Kidney tubule cell (primary cell): ENCODE measurements around the gene MUC16.

Experiments
- DNase-seq: peaks from one replicate; pipeline ENCODE4 v3.0.0-alpha.2; 2018; ENCODE audit warnings: low spot score

The MUC16 gene

DNA sequence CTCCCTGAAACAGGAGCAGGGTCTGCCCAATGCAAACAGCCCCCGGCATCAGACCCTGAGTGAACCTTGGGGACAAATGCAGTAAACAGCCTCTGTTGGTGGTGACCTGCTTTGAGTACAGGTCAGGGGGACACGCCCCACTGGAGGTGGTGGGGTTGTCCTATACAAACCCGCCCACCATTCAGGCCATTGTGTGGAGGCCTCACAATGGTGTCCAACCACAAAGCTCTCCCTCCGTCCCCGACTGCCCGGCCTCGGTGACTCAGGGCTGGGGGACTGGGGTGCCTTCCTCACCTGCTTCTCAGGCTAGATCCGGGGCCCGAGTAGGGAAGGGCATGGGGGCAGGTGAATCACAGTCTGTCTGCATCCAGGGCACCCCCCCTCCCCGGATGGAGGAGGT lies 1.5 kb downstream of the MUC16 start:
- DNase-seq, result no peak

DNA sequence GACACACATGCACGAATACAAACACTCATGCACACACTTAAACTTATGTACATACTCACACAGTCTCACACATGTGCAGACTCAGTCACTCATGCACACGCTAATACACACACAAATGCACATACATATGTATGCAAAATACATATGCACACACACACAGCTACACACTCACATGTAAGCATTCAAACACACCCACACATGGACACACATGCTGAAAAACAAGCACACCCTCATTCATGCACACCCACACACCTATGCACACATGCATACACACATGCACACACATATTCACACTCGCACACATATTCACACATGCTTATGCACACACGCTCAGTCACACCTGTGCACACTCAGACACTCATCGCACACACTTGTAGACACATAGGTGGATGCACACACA lies 9.3 kb downstream of the MUC16 start:
- DNase-seq, result no peak

DNA sequence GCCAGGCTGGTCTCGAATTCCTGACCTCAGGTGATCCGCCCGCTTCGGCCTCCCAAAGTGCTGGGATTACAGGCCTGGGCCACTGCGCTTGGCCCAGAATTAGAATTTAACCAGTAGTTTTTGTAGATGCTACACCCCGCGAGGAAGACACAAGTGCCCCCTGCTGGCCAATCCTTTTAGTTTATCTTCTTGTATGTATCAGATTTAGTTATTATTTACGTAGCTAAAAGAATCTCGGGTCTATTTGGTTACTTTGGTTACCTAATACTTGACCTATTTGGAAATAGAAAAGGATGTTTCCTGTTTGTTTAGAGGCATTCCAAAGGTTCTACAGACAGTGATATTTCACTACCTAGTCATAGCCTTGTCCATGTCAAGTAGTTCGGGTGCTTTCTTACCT lies 22.0 kb downstream of the MUC16 start:
- DNase-seq, result no peak

DNA sequence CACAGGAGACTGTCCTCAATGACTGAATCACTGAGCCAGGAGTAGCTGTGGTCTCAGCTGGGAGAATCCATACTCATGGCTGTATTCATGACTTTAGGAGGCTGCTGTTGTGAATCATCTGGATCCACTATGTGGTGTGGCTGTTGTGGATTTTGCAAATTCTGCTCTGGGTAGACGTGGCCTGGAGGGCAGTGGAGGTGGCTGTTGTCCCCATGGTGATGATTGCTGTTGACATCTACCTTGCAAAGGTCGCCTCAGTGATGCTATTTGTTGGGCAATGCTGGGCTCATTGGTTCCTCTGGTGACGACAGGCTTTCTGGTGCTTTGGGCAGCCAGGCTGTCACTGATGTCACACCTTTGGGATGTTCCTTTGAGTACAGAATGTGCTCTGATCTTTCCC lies 23.9 kb downstream of the MUC16 start:
- DNase-seq, result no peak

DNA sequence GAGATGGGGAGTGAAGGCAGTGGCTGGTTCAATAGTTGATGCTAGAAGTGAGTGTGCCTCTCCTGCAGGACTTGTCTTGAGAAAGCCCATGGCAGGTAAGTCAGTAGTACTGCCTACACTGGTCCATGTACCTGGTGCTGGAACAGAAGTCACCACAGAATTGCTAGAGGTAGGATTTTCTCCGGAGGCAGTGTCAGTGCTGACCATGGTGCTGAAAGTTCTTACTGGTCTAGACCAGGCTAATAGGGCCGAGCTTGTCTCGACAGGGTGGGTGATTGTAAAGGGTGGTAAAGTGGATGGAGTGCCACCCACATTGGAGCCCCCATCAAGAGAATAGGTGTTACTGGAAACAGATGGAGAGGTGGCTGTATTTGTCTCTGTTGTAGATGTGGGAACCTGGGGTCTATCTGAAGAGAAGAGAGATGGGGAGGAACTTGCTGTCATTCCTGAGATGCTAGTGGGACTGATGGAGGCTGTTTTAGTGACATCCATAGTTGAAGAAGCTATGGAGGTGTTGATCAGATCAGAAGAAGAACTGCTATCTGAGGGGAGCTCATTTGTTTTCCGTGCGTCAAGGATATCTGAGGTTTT lies 36.6 kb downstream of the MUC16 start:
- no peak for DNase-seq

DNA sequence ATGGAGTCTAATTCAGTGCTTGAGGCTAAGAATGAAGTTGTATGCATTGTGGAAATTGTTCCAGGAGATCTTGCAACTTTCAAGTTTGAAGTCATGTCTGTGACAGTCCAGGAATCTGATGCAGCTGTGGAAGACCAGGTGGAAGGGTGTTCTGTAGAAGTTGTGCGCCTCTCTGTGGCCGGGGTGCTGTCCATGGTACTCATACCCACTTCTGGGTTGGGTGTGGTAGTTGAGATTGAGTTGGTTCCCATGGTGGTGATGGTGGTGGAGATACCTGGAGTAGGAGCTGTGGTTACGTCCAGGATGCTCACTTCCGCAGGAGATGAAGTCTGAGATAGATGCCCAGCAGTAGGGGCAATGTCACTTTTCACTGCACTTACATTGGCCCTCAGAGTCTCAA lies 44.3 kb downstream of the MUC16 start:
- DNase-seq, result no peak
